ENCODE results near the gene GSN. TPM values are rescaled to one million over a fixed set of nuclear protein-coding genes. Genes with fewer than 3 reads are reported as not detected.

Gene GSN
- total and polyA plus RNA-seq, 2 experiments from 2014 or later = 268 to 310 TPM

GRCh38 chr9:121273064-121273775 lies 5.3 kb downstream of the GSN start:
- no peaks in the 10 kb centered on the region for H3K9me3 ChIP-seq (ENCODE audit: low read depth)

GRCh38 chr9:121274851-121275250 lies 6.9 kb downstream of the GSN start:
- H3K4me1 ChIP-seq (ENCODE audit: low read depth) = peaks cover 8% of the 10 kb centered on the region
- no peaks in the 10 kb centered on the region for H3K36me3 ChIP-seq
- no peaks in the 10 kb centered on the region for H3K9me3 ChIP-seq (ENCODE audit: low read depth)
- H3K27ac ChIP-seq = no peak overlapping the region
- no peaks in the 10 kb centered on the region for H3K27me3 ChIP-seq
- H3K4me3 ChIP-seq = no peak overlapping the region
- no peak for DNase-seq (ENCODE audit: low read depth in 1 of 2, low spot score in 1 of 2)
- no peak for TF ChIP-seq CTCF (IDR thresholded peaks at IDR 0.05; ENCODE audit: low read depth, low read length)

More at GRCh38 chr9:121273064-121273775, 5.3 kb downstream of the GSN start:
- peaks cover 20% of the 10 kb centered on the region for H3K4me1 ChIP-seq (ENCODE audit: low read depth)
- no peaks in the 10 kb centered on the region for H3K36me3 ChIP-seq
- H3K27me3 ChIP-seq = no peaks in the 10 kb centered on the region
- TF ChIP-seq CTCF (IDR thresholded peaks at IDR 0.05; ENCODE audit: low read depth, low read length) = no peak
- no peak for DNase-seq (ENCODE audit: low read depth in 1 of 2, low spot score in 1 of 2)
- no peak overlapping the region for H3K4me3 ChIP-seq
- no peak overlapping the region for H3K27ac ChIP-seq

GRCh38 chr9:121275781-121276658 lies 8.1 kb downstream of the GSN start:
- H3K4me1 ChIP-seq (ENCODE audit: low read depth) = peaks cover 8% of the 10 kb centered on the region
- H3K27ac ChIP-seq = no peak overlapping the region
- no peak for DNase-seq (ENCODE audit: low read depth in 1 of 2, low spot score in 1 of 2)
- no peak overlapping the region for H3K4me3 ChIP-seq
- no peaks in the 10 kb centered on the region for H3K36me3 ChIP-seq
- TF ChIP-seq CTCF (IDR thresholded peaks at IDR 0.05; ENCODE audit: low read depth, low read length) = no peak
- no peaks in the 10 kb centered on the region for H3K27me3 ChIP-seq
- H3K9me3 ChIP-seq (ENCODE audit: low read depth) = no peaks in the 10 kb centered on the region

GRCh38 chr9:121277026-121277425 lies 9.1 kb downstream of the GSN start:
- no peaks in the 10 kb centered on the region for H3K36me3 ChIP-seq
- H3K4me1 ChIP-seq (ENCODE audit: low read depth) = peaks cover 9% of the 10 kb centered on the region
- H3K27me3 ChIP-seq = no peaks in the 10 kb centered on the region
- no peak for TF ChIP-seq CTCF (IDR thresholded peaks at IDR 0.05; ENCODE audit: low read depth, low read length)
- no peak for DNase-seq (ENCODE audit: low read depth in 1 of 2, low spot score in 1 of 2)
- no peak overlapping the region for H3K27ac ChIP-seq
- no peaks in the 10 kb centered on the region for H3K9me3 ChIP-seq (ENCODE audit: low read depth)
- H3K4me3 ChIP-seq = no peak overlapping the region

GRCh38 chr9:121277518-121278295 lies 9.7 kb downstream of the GSN start:
- Histone ChIP-seq H3K27me3 (no peaks in the 10 kb centered on the region), H3K4me1 (ENCODE audit: low read depth) (peaks cover 9% of the 10 kb centered on the region), H3K9me3 (ENCODE audit: low read depth) (no peaks in the 10 kb centered on the region), H3K4me3 (no peak overlapping the region), H3K27ac (no peak overlapping the region), H3K36me3 (no peaks in the 10 kb centered on the region)
- no peak for TF ChIP-seq CTCF (IDR thresholded peaks at IDR 0.05; ENCODE audit: low read depth, low read length)
- peak in 1 of 2 donors; percentile 37 for DNase-seq (ENCODE audit: low read depth in 1 of 2, low spot score in 1 of 2)

All from cardiac muscle cell (in vitro differentiated cells and primary cell).